A549 (cell line): ENCODE results near the gene SAP25. TPM values are rescaled to one million over a fixed set of nuclear protein-coding genes. Genes with fewer than 3 reads are reported as not detected.

Experiments used
- ATAC-seq, 2 experiments: fragments of 200-7000 bp in 1 of 2; fragments of >200 bp in 1 of 2; cut with Nextera tagmentation in 1 of 2; cut with Tn5 transposase in 1 of 2; 3 replicates each; pipeline versions ENCODE4 v1.8.0 to v1.9.1; 2018 to 2020; ENCODE audit warnings: mild to moderate bottlenecking in 1 of 2, moderate library complexity in 1 of 2
- CTCF ChIA-PET: fragments of 300-600 bp; sonication (Branson Sonifier 250); formaldehyde crosslinking; extraction: SDS; loops from one replicate; lab custom pipeline; 2021; ENCODE audit warnings: antibody characterized with exemption, inconsistent platforms; lab: Yijun Ruan, JAX
- POLR2A ChIA-PET: fragments of 350-600 bp; formaldehyde crosslinking; extraction: SDS; loops from one replicate; lab custom pipeline; 2021; ENCODE audit warnings: antibody characterized with exemption, inconsistent platforms; lab: Yijun Ruan, JAX
- DNase-seq, 2 experiments: peaks; one replicate each; pipeline versions ENCODE4 v3.0.0 to v3.0.0-alpha.2; 2011 to 2016; ENCODE audit warnings: low read depth in 1 of 2, low spot score in 1 of 2
- FAIRE-seq: peaks from 2 replicates; lab custom pipeline; 2011; peaks lifted over from hg19 to GRCh38; lab: Jason Lieb, UNC
- H3K27ac ChIP-seq, 2 experiments: fragments of >200 bp; sonication (Bioruptor Twin); formaldehyde crosslinking; 3 replicates each; pipeline ENCODE4 v1.5.1; 2016 to 2017
- H3K4me1 ChIP-seq: fragments of >200 bp; sonication (Bioruptor Twin); formaldehyde crosslinking; 3 replicates; pipeline ENCODE4 v1.6.1; 2016
- H3K4me2 ChIP-seq: fragments of >200 bp; sonication (Bioruptor Twin); formaldehyde crosslinking; 3 replicates; pipeline ENCODE4 v1.6.1; 2016
- H3K4me3 ChIP-seq: fragments of >200 bp; sonication (Bioruptor Twin); formaldehyde crosslinking; 3 replicates; pipeline ENCODE4 v1.5.1; 2016
- H3K9me3 ChIP-seq: fragments of >200 bp; sonication (Bioruptor Twin); formaldehyde crosslinking; 3 replicates; pipeline ENCODE4 v1.6.1; 2016
- ATOH8 ChIP-seq: fragments of 250-450 bp; sonication (Bioruptor Pico); IDR thresholded peaks from 2 replicates; pipeline ENCODE4 v1.5.0; 2020; ENCODE audit warnings: low read depth, mild to moderate bottlenecking, moderate library complexity
- CBX8 ChIP-seq: fragments of 200-600 bp; sonication (generic); IDR thresholded peaks from 2 replicates; pipeline ENCODE4 v1.6.1; 2016
- CHD2 ChIP-seq: fragments of 150-350 bp; IDR thresholded peaks from 2 replicates; pipeline ENCODE4 v1.6.1; 2014; ENCODE audit warnings: low read length; ENCODE audit not compliant: partially characterized antibody
- EHF ChIP-seq: fragments of 250-450 bp; sonication (Bioruptor Pico); IDR thresholded peaks from 2 replicates; pipeline ENCODE4 v1.5.0; 2020; ENCODE audit warnings: mild to moderate bottlenecking
- ELK1 ChIP-seq: fragments of 150-350 bp; IDR thresholded peaks from 2 replicates; pipeline ENCODE4 v1.6.1; 2014; ENCODE audit warnings: low read depth, mild to moderate bottlenecking, low read length
- FOSL2 ChIP-seq, 2 experiments: fragments of 450-650 bp in 1 of 2; fragments of >200 bp in 1 of 2; sonication (Bioruptor Twin) in 1 of 2; formaldehyde crosslinking; IDR thresholded peaks; 2 replicates each; pipeline versions ENCODE4 v1.5.0 to v1.6.1; 2016 to 2020; ENCODE audit warnings: mild to moderate bottlenecking in 1 of 2, moderate library complexity in 1 of 2
- HEYL ChIP-seq: fragments of 250-450 bp; sonication (Bioruptor Pico); IDR thresholded peaks from 2 replicates; pipeline ENCODE4 v1.8.0; 2021; ENCODE audit warnings: mild to moderate bottlenecking, moderate library complexity
- HMGXB4 ChIP-seq: fragments of 250-450 bp; sonication (Bioruptor Pico); IDR thresholded peaks from 2 replicates; pipeline ENCODE4 v1.5.0; 2021; ENCODE audit warnings: mild to moderate bottlenecking, moderate library complexity, borderline replicate concordance
- HOXB5 ChIP-seq: fragments of 250-450 bp; sonication (Bioruptor Pico); IDR thresholded peaks from 2 replicates; pipeline ENCODE4 v1.5.0; 2020; ENCODE audit warnings: mild to moderate bottlenecking, moderate library complexity
- JUN ChIP-seq, 2 experiments: fragments of >200 bp; sonication (Bioruptor Twin); formaldehyde crosslinking; IDR thresholded peaks; 2 replicates in 1 of 2; 3 replicates in 1 of 2; pipeline ENCODE4 v1.6.1; 2016 to 2017
- MAZ ChIP-seq: fragments of 150-350 bp; IDR thresholded peaks from 2 replicates; pipeline ENCODE4 v1.6.1; 2014; ENCODE audit warnings: antibody characterized with exemption, low read depth, low read length, borderline replicate concordance
- NR3C1 ChIP-seq: fragments of >200 bp; sonication (Bioruptor Twin); formaldehyde crosslinking; IDR thresholded peaks from 3 replicates; pipeline ENCODE4 v1.6.1; 2017
- PHF8 ChIP-seq: fragments of 200-600 bp; sonication (generic); IDR thresholded peaks from 2 replicates; pipeline ENCODE4 v1.6.1; 2016; ENCODE audit warnings: low read depth, mild to moderate bottlenecking, antibody characterized with exemption, moderate library complexity, borderline replicate concordance
- POLR2AphosphoS2 ChIP-seq: conservative IDR thresholded peaks from 2 replicates; pipeline ENCODE4 v1.6.1; 2012; ENCODE audit warnings: low read length, improper control_type of control experiment, inconsistent platforms
- RCOR1 ChIP-seq: fragments of 150-350 bp; IDR thresholded peaks from 2 replicates; pipeline ENCODE4 v1.6.1; 2014; ENCODE audit warnings: antibody characterized with exemption, low read length, low read depth
- RNF2 ChIP-seq: fragments of 200-600 bp; sonication (generic); IDR thresholded peaks from 2 replicates; pipeline ENCODE4 v1.6.1; 2016; ENCODE audit warnings: low read depth, mild to moderate bottlenecking, antibody characterized with exemption, moderate library complexity, borderline replicate concordance
- SMC3 ChIP-seq: fragments of >200 bp; sonication (Bioruptor Twin); formaldehyde crosslinking; IDR thresholded peaks from 3 replicates; pipeline ENCODE4 v1.6.1; 2018; ENCODE audit warnings: inconsistent platforms
- SREBF2 ChIP-seq: fragments of 450-650 bp; IDR thresholded peaks from 2 replicates; pipeline ENCODE4 v1.6.1; 2014; ENCODE audit warnings: mild to moderate bottlenecking, moderate library complexity
- TFCP2L1 ChIP-seq: fragments of 250-450 bp; sonication (Bioruptor Pico); IDR thresholded peaks from 2 replicates; pipeline ENCODE4 v1.5.0; 2021; ENCODE audit warnings: mild to moderate bottlenecking
- ZNF302 ChIP-seq: fragments of 250-450 bp; sonication (Bioruptor Pico); IDR thresholded peaks from 2 replicates; pipeline ENCODE4 v1.9.0; 2021; ENCODE audit warnings: inconsistent platforms, mild to moderate bottlenecking, moderate library complexity
- WGBS: methylation state at CpG from one replicate; pipeline ENCODE4 v1.1.6; 2017; ENCODE audit errors: missing lambda C conversion rate; 5-methylcytosine and 5-hydroxymethylcytosine counted together
- polyA plus RNA-seq, 4 experiments: library from polyadenylated mRNA; depleted of rRNA in 3 of 4; stranded (reverse); fragments of >200 nt; fragmentation: RNase III in 1 of 4; extraction: RNeasy Plus Mini Kit Qiagen cat#74134 plus additional on column Dnase treatment in 1 of 4; gene quantifications; 2 replicates in 3 of 4; 3 replicates in 1 of 4; pipeline ENCODE4 v1.2.3, GENCODE V29; 2011 to 2017
- TF ChIP-seq, protein P1 (sequence below): fragments of >200 bp; sonication (Bioruptor Twin); formaldehyde crosslinking; IDR thresholded peaks from 3 replicates; pipeline ENCODE4 v1.5.1; 2016

Gene SAP25
- polyA plus RNA-seq, 2 of the 4 experiments (the other 2 are of a cell fraction): 0.37 TPM; not detected in 1

GRCh38 chr7:100574362-100575205 lies 884 bp upstream of the SAP25 start:
- Histone ChIP-seq H3K4me3 (no peak overlapping the region), H3K27ac (no peak overlapping the region), H3K9me3 (no peaks in the 10 kb centered on the region), H3K4me1 (peaks cover 9% of the 10 kb centered on the region; the same call in 1 of the 3 replicates), H3K4me2 (no peak overlapping the region)
- ChIA-PET CTCF (interaction anchor here (0.6 to 2.9 kb wide), 5 partner anchors 11 to 278 kb away, joined by 3 to 15 read pairs (median 3); partner anchors contain the start of genes POP7 and SLC12A9), POLR2A (no interaction called here)
- DNase-seq (no peak), ATAC-seq (no peak), FAIRE-seq (no peak)
- TF ChIP-seq CHD2 (no peak), JUN (IDR thresholded peaks at IDR 0.05) (no peak), POLR2AphosphoS2 (no peak), PHF8 (no peak), HEYL (CRISPR knock-in tag) (no peak), EHF (no peak), ZNF302 (CRISPR knock-in tag) (no peak), SREBF2 (no peak), TFCP2L1 (no peak), HMGXB4 (CRISPR knock-in tag) (no peak), ELK1 (no peak), CBX8 (no peak), NR3C1 (no peak)
- TF ChIP-seq, protein P1, sequence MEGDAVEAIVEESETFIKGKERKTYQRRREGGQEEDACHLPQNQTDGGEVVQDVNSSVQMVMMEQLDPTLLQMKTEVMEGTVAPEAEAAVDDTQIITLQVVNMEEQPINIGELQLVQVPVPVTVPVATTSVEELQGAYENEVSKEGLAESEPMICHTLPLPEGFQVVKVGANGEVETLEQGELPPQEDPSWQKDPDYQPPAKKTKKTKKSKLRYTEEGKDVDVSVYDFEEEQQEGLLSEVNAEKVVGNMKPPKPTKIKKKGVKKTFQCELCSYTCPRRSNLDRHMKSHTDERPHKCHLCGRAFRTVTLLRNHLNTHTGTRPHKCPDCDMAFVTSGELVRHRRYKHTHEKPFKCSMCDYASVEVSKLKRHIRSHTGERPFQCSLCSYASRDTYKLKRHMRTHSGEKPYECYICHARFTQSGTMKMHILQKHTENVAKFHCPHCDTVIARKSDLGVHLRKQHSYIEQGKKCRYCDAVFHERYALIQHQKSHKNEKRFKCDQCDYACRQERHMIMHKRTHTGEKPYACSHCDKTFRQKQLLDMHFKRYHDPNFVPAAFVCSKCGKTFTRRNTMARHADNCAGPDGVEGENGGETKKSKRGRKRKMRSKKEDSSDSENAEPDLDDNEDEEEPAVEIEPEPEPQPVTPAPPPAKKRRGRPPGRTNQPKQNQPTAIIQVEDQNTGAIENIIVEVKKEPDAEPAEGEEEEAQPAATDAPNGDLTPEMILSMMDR: no peak
- 95% methylated on average over 37 of the region's 44 CpGs for WGBS

- POLR2A ChIA-PET: interaction anchor here (1.7 kb wide), 1 partner anchor 13 kb away, joined by 4 read pairs; the partner anchor contains the start of genes FBXO24 and LRCH4
- no peak overlapping the region for H3K4me3 ChIP-seq
- FAIRE-seq (no peak), ATAC-seq (no peak), DNase-seq (no peak)
- peaks cover 12% of the 10 kb centered on the region; the same call in 2 of the 3 replicates for H3K4me1 ChIP-seq
- 95% methylated on average over 16 of the region's 30 CpGs for WGBS
- CTCF ChIA-PET: interaction anchor here (1.0 to 2.9 kb wide), 5 partner anchors 9 to 28 kb away, joined by 3 to 15 read pairs (median 4); no protein-coding TSS in a partner anchor
- no peaks in the 10 kb centered on the region for H3K9me3 ChIP-seq
- TF ChIP-seq HOXB5 (CRISPR knock-in tag) (no peak), SMC3 (no peak), ATOH8 (CRISPR knock-in tag) (no peak), FOSL2 (IDR thresholded peaks at IDR 0.05) (no peak), FOSL2 (CRISPR knock-in tag; IDR thresholded peaks at IDR 0.05) (no peak), RNF2 (no peak), MAZ (no peak), RCOR1 (no peak)
- TF ChIP-seq, protein P1: no peak
- TF ChIP-seq, all 56 proteins: peak for 0
- no peak overlapping the region; a peak in 1 of 6 replicates for H3K27ac ChIP-seq
- H3K4me2 ChIP-seq: no peak overlapping the region
Measured at GRCh38 chr7:100572949-100573675, 588 bp downstream of the SAP25 start.
